GM12892 (cell line): ENCODE measurements around the gene MYO5C.

Experiments used
- POLR2A ChIP-seq: IDR thresholded peaks from 2 replicates; pipeline ENCODE4 v1.6.1; 2011; ENCODE audit warnings: low read depth, low read length, control low read depth
- POLR2AphosphoS5 ChIP-seq: IDR thresholded peaks from 2 replicates; pipeline ENCODE4 v1.6.1; 2011; ENCODE audit warnings: low read depth, low read length, control low read depth
- TAF1 ChIP-seq: IDR thresholded peaks from 2 replicates; pipeline ENCODE4 v1.6.1; 2011; ENCODE audit warnings: low read depth, mild to moderate bottlenecking, control low read depth, low read length, borderline replicate concordance

DNA sequence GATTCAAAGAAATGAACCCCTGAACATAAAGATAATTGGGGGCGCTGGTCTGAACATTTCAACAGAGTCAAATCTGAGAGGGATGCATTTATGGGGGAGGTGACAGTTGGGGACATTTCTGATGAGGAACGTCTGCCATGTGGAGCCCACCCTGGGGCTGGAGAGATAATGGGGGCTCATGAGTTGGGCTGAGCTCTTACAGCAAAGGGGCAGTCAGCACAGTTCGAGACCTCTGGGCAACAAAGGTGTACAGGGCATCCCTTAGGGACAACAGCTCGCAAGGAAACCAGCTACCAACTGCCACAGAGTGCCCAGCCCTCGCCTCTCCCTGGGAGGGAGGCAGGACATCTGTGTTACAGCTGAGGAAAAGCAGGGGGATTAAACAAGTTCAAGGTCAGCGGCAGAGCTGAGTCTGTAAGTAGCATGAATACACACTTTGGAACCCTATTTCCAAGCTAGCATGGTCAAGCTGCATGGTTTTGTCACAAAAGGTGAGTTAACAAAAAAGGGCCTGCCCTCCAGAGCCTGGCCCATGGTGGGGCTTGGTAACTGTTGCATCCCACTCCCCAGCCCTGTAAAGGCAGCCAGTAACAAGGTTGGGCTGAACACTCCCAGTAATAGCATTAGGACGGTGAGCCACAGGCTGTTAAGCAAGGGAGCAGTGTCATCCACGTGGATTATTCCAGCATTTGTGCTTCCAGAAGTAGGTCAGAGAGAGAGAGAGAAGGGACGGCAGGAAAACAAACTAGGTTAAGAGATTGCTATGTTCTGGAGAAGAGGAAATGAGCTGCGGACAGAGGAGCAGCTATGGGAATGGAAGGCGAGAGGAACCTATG is 108.7 kb downstream of the MYO5C start:
- no peak for TF ChIP-seq POLR2AphosphoS5
- no peak for TF ChIP-seq POLR2A
- no peak for TF ChIP-seq TAF1
